Endothelial cell of umbilical vein (primary cell): ENCODE results near the gene HCRTR2. TPM values are rescaled to one million over a fixed set of nuclear protein-coding genes. Genes with fewer than 3 reads are reported as not detected.
"Not testable (repeated sequence)": the region's sequence is repeated elsewhere in the genome, so short reads cannot be mapped to it uniquely, and the experiment has no call there.

Source experiments
- BruUV-seq: library from RNA; stranded (reverse); fragments of 400-500 nt; replicated peaks from 2 replicates; lab custom pipeline; 2021; lab: Mats Ljungman, UMichigan
- CTCF ChIA-PET: fragments of 300-600, 350-600 bp; sonication (Branson Sonifier 250); formaldehyde crosslinking; loops from one replicate; lab custom pipeline; 2021; ENCODE audit warnings: antibody characterized with exemption, inconsistent platforms; lab: Charles Lee
- POLR2A ChIA-PET: fragments of 300-600, 350-600 bp; sonication (Branson Sonifier 250); formaldehyde crosslinking; loops from one replicate; lab custom pipeline; 2021; ENCODE audit warnings: antibody characterized with exemption, inconsistent platforms; lab: Charles Lee
- DNase-seq: peaks from one replicate; pipeline ENCODE4 v3.0.0-alpha.2; 2011; ENCODE audit warnings: low read depth, low spot score
- FAIRE-seq: peaks from 2 replicates; lab custom pipeline; 2011; peaks lifted over from hg19 to GRCh38; lab: Jason Lieb, UNC
- H2AFZ ChIP-seq: 2 replicates; pipeline ENCODE4 v1.6.0; 2012; ENCODE audit warnings: low read depth, low read length, control low read depth, inconsistent platforms
- H3K27ac ChIP-seq: 2 replicates; pipeline ENCODE4 v1.5.1; 2011; ENCODE audit warnings: low read depth, mild to moderate bottlenecking, control low read depth, low read length, moderate library complexity; ENCODE audit not compliant: insufficient read depth
- H3K27me3 ChIP-seq, 2 experiments: 2 replicates each; pipeline versions ENCODE4 v1.6.0 to v1.6.1; 2011; ENCODE audit warnings: low read length in 2 of 2, mixed read lengths in 1 of 2; ENCODE audit not compliant: control insufficient read depth in 2 of 2, insufficient read depth in 2 of 2
- H3K36me3 ChIP-seq, 2 experiments: 2 replicates in 1 of 2; 3 replicates in 1 of 2; pipeline ENCODE4 v1.5.1; 2011; ENCODE audit warnings: low read length in 2 of 2, mild to moderate bottlenecking in 1 of 2, moderate library complexity in 1 of 2; ENCODE audit not compliant: control insufficient read depth in 2 of 2, insufficient read depth in 2 of 2; ENCODE audit errors: extremely low read depth in 1 of 2
- H3K4me1 ChIP-seq: 3 replicates; pipeline ENCODE4 v1.5.1; 2011; ENCODE audit warnings: mild to moderate bottlenecking, low read length; ENCODE audit not compliant: control insufficient read depth, insufficient read depth; ENCODE audit errors: extremely low read depth
- H3K4me2 ChIP-seq: 2 replicates; pipeline ENCODE4 v1.6.1; 2011; ENCODE audit warnings: low read length, control low read depth, mixed read lengths; ENCODE audit not compliant: insufficient read depth
- H3K4me3 ChIP-seq, 3 experiments: fragments of 200-600 bp in 1 of 3; sonication (generic), shearing (Covaris generic) in 1 of 3; replicated peaks in 1 of 3; 2 replicates each; pipeline ENCODE4 v1.5.1; 2011 to 2016; ENCODE audit warnings: control low read depth in 3 of 3, low read length in 3 of 3, mild to moderate bottlenecking in 2 of 3, inconsistent platforms in 1 of 3, low read depth in 1 of 3, moderate library complexity in 1 of 3; ENCODE audit not compliant: insufficient read depth in 1 of 3
- H3K79me2 ChIP-seq: 2 replicates; pipeline ENCODE4 v1.6.0; 2012; ENCODE audit warnings: low read length, inconsistent platforms; ENCODE audit not compliant: control insufficient read depth, insufficient read depth
- H3K9ac ChIP-seq: replicated peaks from 2 replicates; pipeline ENCODE3; 2011; ENCODE audit warnings: low read length, control low read depth; ENCODE audit not compliant: insufficient read depth; ENCODE audit errors: extremely low read depth
- H3K9me1 ChIP-seq: replicated peaks from 3 replicates; pipeline ENCODE4 v1.6.0; 2011; ENCODE audit warnings: mild to moderate bottlenecking, low read length; ENCODE audit not compliant: control insufficient read depth, insufficient read depth; ENCODE audit errors: extremely low read depth
- H3K9me3 ChIP-seq: replicated peaks from 2 replicates; pipeline ENCODE4 v1.5.1; 2012; ENCODE audit warnings: low read length, inconsistent platforms; ENCODE audit not compliant: control insufficient read depth, insufficient read depth
- H4K20me1 ChIP-seq: replicated peaks from 2 replicates; pipeline ENCODE3; 2011; ENCODE audit warnings: mild to moderate bottlenecking, low read length; ENCODE audit not compliant: control insufficient read depth, insufficient read depth; ENCODE audit errors: extremely low read depth
- CTCF ChIP-seq, 2 donors: IDR thresholded peaks; 1 replicate in 1 of 2; 2 replicates in 1 of 2; pipeline ENCODE4 v1.5.1; 2011; ENCODE audit warnings: low read length in 2 of 2, mild to moderate bottlenecking in 2 of 2, moderate library complexity in 2 of 2, control low read depth in 1 of 2, inconsistent platforms in 1 of 2, low read depth in 1 of 2; ENCODE audit not compliant: insufficient read depth in 1 of 2; ENCODE audit errors: extremely low read depth in 1 of 2
- FOS ChIP-seq: IDR thresholded peaks from 2 replicates; pipeline ENCODE4 v1.6.1; 2011; ENCODE audit warnings: mild to moderate bottlenecking, low read length, moderate library complexity, borderline replicate concordance; ENCODE audit not compliant: insufficient read depth
- GATA2 ChIP-seq: IDR thresholded peaks from 2 replicates; pipeline ENCODE4 v1.7.0; 2011; ENCODE audit warnings: low read depth, mild to moderate bottlenecking, moderate library complexity, mixed read lengths, low read length; ENCODE audit not compliant: insufficient read length, insufficient read depth
- JUN ChIP-seq: IDR thresholded peaks from 2 replicates; pipeline ENCODE4 v1.6.1; 2011; ENCODE audit warnings: borderline replicate concordance, low read depth; ENCODE audit not compliant: insufficient read length, insufficient read depth
- POLR2A ChIP-seq: IDR thresholded peaks from 2 replicates; pipeline ENCODE4 v1.6.1; 2012; ENCODE audit warnings: low read depth, mild to moderate bottlenecking, control low read depth, low read length
- POLR2AphosphoS5 ChIP-seq: IDR thresholded peaks from 2 replicates; pipeline ENCODE4 v1.6.1; 2012; ENCODE audit warnings: low read depth, mild to moderate bottlenecking, control low read depth, low read length, moderate library complexity; ENCODE audit not compliant: insufficient read depth
- dilution Hi-C: fragments of 300-500 bp; cut with MboI; formaldehyde crosslinking; loops from one replicate; pipeline ENCODE4 v1.15.0; 2019; ENCODE audit warnings: low sequenced_read_pairs; ENCODE audit not compliant: extremely low pct_ligation_motif_present
- intact Hi-C: fragments of 100-400 bp; cut with micrococcal nuclease; formaldehyde crosslinking; loops from one replicate; pipeline ENCODE4 v1.10.0; 2022
- polyA plus RNA-seq, 4 experiments: library from polyadenylated mRNA; depleted of rRNA in 3 of 4; stranded (reverse) in 3 of 4; unstranded in 1 of 4; fragments of >200 nt; gene quantifications; 2 replicates each; pipeline versions ENCODE4 v1.2.1 to v1.2.3, GENCODE V29; 2011 to 2012; ENCODE audit warnings: missing spikeins in 1 of 4
- total RNA-seq: library from RNA; stranded (reverse); gene quantifications from 2 replicates; pipeline ENCODE4 v1.2.3, GENCODE V29; 2021

The HCRTR2 gene
- total and polyA plus RNA-seq, 2 donors (not counting 3 experiments of a cell fraction or from before 2014, with no cell fraction given): not detected

- TF ChIP-seq CTCF (IDR thresholded peaks at IDR 0.05; ENCODE audit: extremely low read depth in 1 of 2, insufficient read depth in 1 of 2, low read depth in 1 of 2, low read length in 2 of 2): peak in 1 of 2 donors; percentile 23
- intact Hi-C loops: loop anchor here (1.0 to 5.0 kb wide), 4 partner anchors 174 to 1262 kb away; no protein-coding TSS in a partner anchor
- H3K9me1 ChIP-seq, H3K9me3 ChIP-seq, CTCF ChIA-PET, H3K4me2 ChIP-seq, H3K9ac ChIP-seq, H3K36me3 ChIP-seq, BruUV-seq, H3K27me3 ChIP-seq, H3K4me3 ChIP-seq, H3K4me1 ChIP-seq, POLR2A ChIA-PET, dilution Hi-C loops, H2AFZ ChIP-seq, H3K27ac ChIP-seq, H4K20me1 ChIP-seq, H3K79me2 ChIP-seq, FAIRE-seq: not testable (repeated sequence)
- DNase-seq: peak; percentile 31
These were observed 66.8 kb downstream of the HCRTR2 start for GRCh38 chr6:55240975-55241605.

- ChIA-PET POLR2A (no interaction called here), CTCF (no interaction called here)
- Histone ChIP-seq H3K4me1 (no peaks in the 10 kb centered on the region), H3K27me3 (peaks cover 1 to 2% of the 10 kb centered on the region in 2 experiments), H3K9me1 (no peaks in the 10 kb centered on the region), H4K20me1 (no peaks in the 10 kb centered on the region), H2AFZ (no peak overlapping the region), H3K79me2 (no peaks in the 10 kb centered on the region), H3K4me3 (no peak overlapping the region), H3K9ac (no peak overlapping the region), H3K9me3 (no peaks in the 10 kb centered on the region), H3K27ac (no peak overlapping the region), H3K4me2 (no peak overlapping the region), H3K36me3 (no peaks in the 10 kb centered on the region)
- FAIRE-seq (no peak), DNase-seq (no peak)
- intact Hi-C loops: no loop called here
- no TSS peak for BruUV-seq
- TF ChIP-seq GATA2: no peak
- TF ChIP-seq JUN: no peak
- TF ChIP-seq POLR2AphosphoS5: no peak
- no peak for TF ChIP-seq POLR2A
- TF ChIP-seq FOS: no peak
- dilution Hi-C loops: no loop called here
These were observed 76.1 kb downstream of the HCRTR2 start for GRCh38 chr6:55250400-55250799.
